B cell (primary cell): ENCODE measurements around the gene CACNA1H. TPM values are rescaled to one million over a fixed set of nuclear protein-coding genes. Genes with fewer than 3 reads are reported as not detected.

Source experiments
- ATAC-seq: fragments of 200-7000 bp; cut with Tn5 transposase; one replicate; pipeline ENCODE4 v1.10.0; 2021; ENCODE audit warnings: low read depth, mild to moderate bottlenecking, moderate number of reproducible peaks, moderate library complexity
- CTCF ChIA-PET: fragments of 350-600 bp; sonication (Branson Sonifier 250); formaldehyde crosslinking; loops from one replicate; lab custom pipeline; 2021; ENCODE audit warnings: antibody characterized with exemption, inconsistent platforms; lab: Charles Lee
- POLR2A ChIA-PET: fragments of 350-600 bp; sonication (Branson Sonifier 250); formaldehyde crosslinking; loops from one replicate; lab custom pipeline; 2021; ENCODE audit warnings: antibody characterized with exemption; lab: Charles Lee
- DNase-seq: peaks from one replicate; pipeline ENCODE4 v3.0.0; 2013
- H2AFZ ChIP-seq: 2 replicates; pipeline ENCODE4 v1.6.1; 2012; ENCODE audit warnings: mild to moderate bottlenecking, low read depth, low read length; ENCODE audit not compliant: insufficient read depth, poor library complexity, severe bottlenecking
- H3K27ac ChIP-seq, 2 donors: 1 replicate in 1 of 2; 2 replicates in 1 of 2; pipeline ENCODE4 v1.5.1; 2012 to 2013; ENCODE audit warnings: low read length in 2 of 2, mild to moderate bottlenecking in 2 of 2, moderate library complexity in 1 of 2
- H3K27me3 ChIP-seq, 4 experiments: fragments of 200-600 bp in 1 of 4; sonication (generic) in 1 of 4; replicated peaks in 1 of 4; 1 replicate in 2 of 4; 2 replicates in 2 of 4; pipeline versions ENCODE4 v1.6.1 to v1.7.0; 2013 to 2016; ENCODE audit warnings: low read length in 3 of 4, mild to moderate bottlenecking in 2 of 4, mixed read lengths in 1 of 4, moderate library complexity in 1 of 4; ENCODE audit not compliant: insufficient read depth in 4 of 4, control insufficient read depth in 3 of 4; ENCODE audit errors: control extremely low read depth in 1 of 4
- H3K36me3 ChIP-seq, 2 experiments: replicated peaks in 1 of 2; 1 replicate in 1 of 2; 2 replicates in 1 of 2; pipeline versions ENCODE4 v1.6.1 to v1.7.1; 2013; ENCODE audit warnings: low read length in 1 of 2; ENCODE audit not compliant: insufficient read depth in 2 of 2, control insufficient read depth in 1 of 2; ENCODE audit errors: control extremely low read depth in 1 of 2, extremely low read depth in 1 of 2
- H3K4me1 ChIP-seq, 2 donors: fragments of 200-600 bp in 1 of 2; sonication (generic) in 1 of 2; 1 replicate in 1 of 2; 2 replicates in 1 of 2; pipeline versions ENCODE4 v1.5.1 to v1.6.1; 2013 to 2017; ENCODE audit warnings: low read length in 2 of 2; ENCODE audit not compliant: control insufficient read depth in 2 of 2, insufficient read depth in 2 of 2
- H3K4me2 ChIP-seq: replicated peaks from 2 replicates; pipeline ENCODE3; 2012; ENCODE audit warnings: mild to moderate bottlenecking, low read depth, low read length; ENCODE audit not compliant: poor library complexity, severe bottlenecking
- H3K4me3 ChIP-seq, 5 experiments: fragments of 200-600 bp in 1 of 5; sonication (generic) in 1 of 5; 1 replicate in 3 of 5; 2 replicates in 2 of 5; pipeline versions ENCODE4 v1.5.1 to v1.7.0; 2011 to 2016; ENCODE audit warnings: low read length in 4 of 5, mild to moderate bottlenecking in 4 of 5, low read depth in 2 of 5, control low read depth in 1 of 5, moderate library complexity in 1 of 5; ENCODE audit not compliant: insufficient read depth in 1 of 5; ENCODE audit errors: control extremely low read depth in 1 of 5, extremely low read depth in 1 of 5
- H3K79me2 ChIP-seq: fragments of 200-600 bp; sonication (generic); one replicate; pipeline ENCODE4 v1.6.0; 2016; ENCODE audit warnings: low read length; ENCODE audit not compliant: control insufficient read depth, insufficient read depth
- H3K9ac ChIP-seq: fragments of 200-600 bp; sonication (generic); 2 replicates; pipeline ENCODE4 v1.6.1; 2017; ENCODE audit warnings: mild to moderate bottlenecking, low read length, moderate library complexity
- H3K9me3 ChIP-seq, 3 donors: one replicate each; pipeline versions ENCODE4 v1.6.1 to v1.7.1; 2013; ENCODE audit warnings: low read length in 2 of 3; ENCODE audit not compliant: control insufficient read depth in 2 of 3, insufficient read depth in 1 of 3; ENCODE audit errors: control extremely low read depth in 1 of 3
- H4K20me1 ChIP-seq: 2 replicates; pipeline ENCODE4 v1.6.0; 2012; ENCODE audit warnings: mild to moderate bottlenecking, low read length; ENCODE audit not compliant: insufficient read depth, control insufficient read depth, poor library complexity, severe bottlenecking
- H3K27ac Mint-ChIP-seq: one replicate; pipeline ENCODE4 v1.8.0; 2021; ENCODE audit warnings: mixed read lengths
- H3K27me3 Mint-ChIP-seq: one replicate; pipeline ENCODE4 v1.8.0; 2021; ENCODE audit warnings: mixed read lengths
- H3K4me1 Mint-ChIP-seq: one replicate; pipeline ENCODE4 v1.8.0; 2021; ENCODE audit warnings: mixed read lengths
- H3K4me3 Mint-ChIP-seq: one replicate; pipeline ENCODE4 v1.8.0; 2021; ENCODE audit warnings: mixed read lengths
- H3K9me3 Mint-ChIP-seq: one replicate; pipeline ENCODE4 v1.8.0; 2022; ENCODE audit warnings: mixed read lengths; ENCODE audit not compliant: insufficient read depth
- CTCF ChIP-seq: fragments of 200-600 bp; IDR thresholded peaks from one replicate; pipeline ENCODE4 v1.8.0; 2022; ENCODE audit warnings: antibody characterized with exemption, mild to moderate bottlenecking
- EZH2 ChIP-seq: IDR thresholded peaks from 2 replicates; pipeline ENCODE4 v1.6.1; 2012; ENCODE audit warnings: borderline replicate concordance, low read depth, mild to moderate bottlenecking, moderate library complexity, low read length; ENCODE audit not compliant: insufficient read depth, poor library complexity, severe bottlenecking
- WGBS: methylation state at CpG from one replicate; pipeline ENCODE4 v1.1.5; 2013; ENCODE audit warnings: missing lambda C conversion rate; ENCODE audit not compliant: insufficient coverage; 5-methylcytosine and 5-hydroxymethylcytosine counted together
- intact Hi-C: fragments of 100-400 bp; cut with micrococcal nuclease; formaldehyde crosslinking; loops from one replicate; pipeline ENCODE4 v1.10.0; 2022
- polyA plus RNA-seq: library from polyadenylated mRNA; depleted of rRNA; stranded (reverse); fragments of >200 nt; gene quantifications from 2 replicates; pipeline ENCODE4 v1.2.3, GENCODE V29; 2012
- total RNA-seq, 2 donors: library from RNA; stranded (reverse); fragments of 120-200 nt in 1 of 2; gene quantifications; 1 replicate in 1 of 2; 2 replicates in 1 of 2; pipeline versions ENCODE4 v1.2.3 to v1.2.4, GENCODE V29; 2013 to 2022

Gene CACNA1H
- total and polyA plus RNA-seq, 2 donors (not counting 1 experiment from before 2014, with no cell fraction given), result 0.05 to 0.10 TPM

DNA sequence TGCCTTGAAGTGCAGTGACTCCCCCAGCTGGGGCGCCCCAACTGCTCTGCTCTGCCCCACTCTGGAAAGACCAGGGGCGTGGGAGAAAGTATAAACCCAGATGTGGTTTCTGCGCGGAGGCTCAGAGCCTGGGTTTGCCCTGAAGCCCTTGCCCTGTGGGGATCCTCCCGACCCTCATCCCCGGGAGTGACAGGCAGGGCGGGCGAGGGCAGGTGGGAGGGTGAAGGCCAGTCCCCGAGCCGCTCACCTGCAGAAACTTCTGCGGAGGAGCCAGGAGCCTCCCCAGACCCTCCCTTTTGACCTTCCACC lies 106.8 kb downstream of the CACNA1H start:
- H3K27me3 ChIP-seq, result peaks cover 0 to 62% (median 12%) of the 10 kb centered on the region in 4 experiments
- peaks cover 0 to 7% (median 0%) of the 10 kb centered on the region in 3 donors for H3K9me3 ChIP-seq
- TF ChIP-seq CTCF (no peak), EZH2 (no peak)
- 48% methylated on average over 7 of the region's 11 CpGs for WGBS
- CTCF ChIA-PET, result no interaction called here
- peaks cover 4% of the 10 kb centered on the region for H3K4me1 Mint-ChIP-seq
- no peaks in the 10 kb centered on the region for H3K36me3 ChIP-seq
- H2AFZ ChIP-seq, result no peak overlapping the region
- no peaks in the 10 kb centered on the region for H3K79me2 ChIP-seq
- no peaks in the 10 kb centered on the region for H4K20me1 ChIP-seq
- peaks cover 21% of the 10 kb centered on the region for H3K27me3 Mint-ChIP-seq
- no peak for DNase-seq
- H3K9me3 Mint-ChIP-seq, result peaks cover 5% of the 10 kb centered on the region
- peaks cover 6 to 8% of the 10 kb centered on the region in 2 donors for H3K4me1 ChIP-seq
- POLR2A ChIA-PET, result no interaction called here
- ATAC-seq, result no peak
- intact Hi-C loops, result no loop called here
- H3K9ac ChIP-seq, result no peak overlapping the region
- no peak overlapping the region for H3K4me2 ChIP-seq
- no peak overlapping the region for H3K27ac Mint-ChIP-seq
- H3K4me3 ChIP-seq, result no peak overlapping the region
- H3K4me3 Mint-ChIP-seq, result no peak overlapping the region
- no peak overlapping the region for H3K27ac ChIP-seq

DNA sequence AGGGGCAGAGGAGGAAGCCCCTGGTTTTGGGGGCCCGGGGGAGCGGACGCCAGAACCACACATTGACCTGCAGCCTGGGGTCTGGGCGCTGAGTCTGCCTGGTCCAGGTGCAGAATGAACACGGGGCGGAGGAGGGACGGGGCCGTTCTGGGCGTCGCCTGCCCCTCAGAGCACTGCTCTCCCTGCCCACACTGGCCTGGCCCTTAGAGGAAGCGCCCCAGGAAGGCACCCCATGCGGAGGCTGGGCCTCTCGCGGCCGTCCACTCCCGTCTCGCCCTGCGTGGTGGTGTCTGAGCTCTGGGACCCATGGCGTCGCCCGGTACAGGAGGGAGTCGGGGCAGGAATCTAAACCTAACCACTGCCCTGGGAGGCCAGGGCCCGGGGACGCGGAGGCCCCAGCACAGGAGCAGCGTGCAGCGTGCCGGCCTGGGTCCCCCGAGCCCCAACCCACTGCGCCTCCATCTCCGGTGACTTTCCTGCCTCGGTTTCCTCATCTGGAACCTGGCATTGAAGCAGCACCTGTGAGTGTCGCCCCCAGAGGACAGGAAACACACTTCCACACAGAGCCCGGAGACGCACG lies 107.3 kb downstream of the CACNA1H start:
- POLR2A ChIA-PET, result no interaction called here
- DNase-seq (no peak), ATAC-seq (no peak)
- Histone ChIP-seq H2AFZ (no peak overlapping the region), H3K36me3 (no peaks in the 10 kb centered on the region), H3K4me3 (no peak overlapping the region), H3K79me2 (no peaks in the 10 kb centered on the region), H3K9me3 (peaks cover 0 to 7% (median 0%) of the 10 kb centered on the region in 3 donors), H3K4me2 (no peak overlapping the region), H3K9ac (no peak overlapping the region), H3K27ac (no peak overlapping the region), H4K20me1 (no peaks in the 10 kb centered on the region), H3K27me3 (peaks cover 0 to 62% (median 12%) of the 10 kb centered on the region in 4 experiments), H3K4me1 (peaks cover 6 to 8% of the 10 kb centered on the region in 2 donors)
- H3K9me3 Mint-ChIP-seq, result peaks cover 5% of the 10 kb centered on the region
- WGBS, result 76% methylated on average over 35 of the region's 36 CpGs
- peaks cover 21% of the 10 kb centered on the region for H3K27me3 Mint-ChIP-seq
- CTCF ChIA-PET, result no interaction called here
- TF ChIP-seq CTCF (no peak), EZH2 (no peak)
- peaks cover 4% of the 10 kb centered on the region for H3K4me1 Mint-ChIP-seq
- H3K27ac Mint-ChIP-seq, result no peak overlapping the region
- H3K4me3 Mint-ChIP-seq, result no peak overlapping the region
- intact Hi-C loops, result no loop called here
